Uterus (tissue), 2 donors: ENCODE measurements around the gene FAM53B.

ENCODE experiments used
- POLR2A ChIP-seq, 2 donors: fragments of 450-650 bp; IDR thresholded peaks; one replicate each; pipeline ENCODE4 v1.6.1; 2016; ENCODE audit warnings: antibody characterized with exemption in 2 of 2, mild to moderate bottlenecking in 1 of 2, moderate library complexity in 1 of 2
- TF ChIP-seq, protein P1 (sequence below), 4 experiments: fragments of 200-600 bp in 2 of 4; fragments of 450-650 bp in 2 of 4; sonication (generic) in 2 of 4; IDR thresholded peaks; one replicate each; pipeline ENCODE4 v1.5.1; 2016 to 2019; ENCODE audit warnings: antibody characterized with exemption in 4 of 4, mild to moderate bottlenecking in 2 of 4, moderate library complexity in 1 of 4

DNA sequence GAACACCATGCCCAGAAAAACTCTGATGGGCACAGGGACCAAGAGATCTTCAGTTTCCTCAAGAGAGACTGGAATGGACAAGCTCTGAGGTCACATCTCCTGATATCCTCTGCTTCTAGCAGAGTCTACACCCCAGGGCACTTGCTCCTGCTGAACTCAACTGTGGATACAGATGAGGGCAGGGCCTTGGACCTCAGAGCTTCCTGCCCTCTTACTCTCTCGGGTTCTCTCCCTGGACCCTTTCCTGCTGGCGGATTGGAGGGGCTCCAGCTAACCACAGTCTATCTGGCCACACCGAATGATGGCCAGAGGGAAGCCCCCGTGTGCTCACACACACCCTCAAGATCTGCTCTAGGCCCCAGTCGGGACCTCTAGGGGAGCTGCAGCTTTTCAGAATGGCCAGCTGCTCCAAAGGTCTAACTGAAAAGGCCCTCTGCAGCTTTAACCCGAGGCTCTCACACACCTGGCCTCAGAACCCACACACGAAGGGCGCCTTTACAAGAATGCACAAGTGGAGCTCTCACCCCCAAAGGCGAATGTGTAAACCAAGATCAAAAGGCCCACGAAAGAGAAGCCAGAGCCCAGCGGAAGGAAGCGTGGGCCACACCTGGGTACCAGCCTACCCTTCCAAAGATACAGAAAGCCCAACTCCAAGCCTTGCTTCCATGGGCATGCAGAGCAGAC lies 65.5 kb downstream of the FAM53B start:
- no peak for TF ChIP-seq POLR2A (IDR thresholded peaks at IDR 0.05)
- TF ChIP-seq, protein P1, sequence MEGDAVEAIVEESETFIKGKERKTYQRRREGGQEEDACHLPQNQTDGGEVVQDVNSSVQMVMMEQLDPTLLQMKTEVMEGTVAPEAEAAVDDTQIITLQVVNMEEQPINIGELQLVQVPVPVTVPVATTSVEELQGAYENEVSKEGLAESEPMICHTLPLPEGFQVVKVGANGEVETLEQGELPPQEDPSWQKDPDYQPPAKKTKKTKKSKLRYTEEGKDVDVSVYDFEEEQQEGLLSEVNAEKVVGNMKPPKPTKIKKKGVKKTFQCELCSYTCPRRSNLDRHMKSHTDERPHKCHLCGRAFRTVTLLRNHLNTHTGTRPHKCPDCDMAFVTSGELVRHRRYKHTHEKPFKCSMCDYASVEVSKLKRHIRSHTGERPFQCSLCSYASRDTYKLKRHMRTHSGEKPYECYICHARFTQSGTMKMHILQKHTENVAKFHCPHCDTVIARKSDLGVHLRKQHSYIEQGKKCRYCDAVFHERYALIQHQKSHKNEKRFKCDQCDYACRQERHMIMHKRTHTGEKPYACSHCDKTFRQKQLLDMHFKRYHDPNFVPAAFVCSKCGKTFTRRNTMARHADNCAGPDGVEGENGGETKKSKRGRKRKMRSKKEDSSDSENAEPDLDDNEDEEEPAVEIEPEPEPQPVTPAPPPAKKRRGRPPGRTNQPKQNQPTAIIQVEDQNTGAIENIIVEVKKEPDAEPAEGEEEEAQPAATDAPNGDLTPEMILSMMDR (IDR thresholded peaks at IDR 0.05): no peak
